ENCODE measurements around the gene SOCS2. TPM values are rescaled to one million over a fixed set of nuclear protein-coding genes. Genes with fewer than 3 reads are reported as not detected.

SOCS2 gene
- total RNA-seq, 1 experiment from 2014 or later, result 15.2 TPM

DNA sequence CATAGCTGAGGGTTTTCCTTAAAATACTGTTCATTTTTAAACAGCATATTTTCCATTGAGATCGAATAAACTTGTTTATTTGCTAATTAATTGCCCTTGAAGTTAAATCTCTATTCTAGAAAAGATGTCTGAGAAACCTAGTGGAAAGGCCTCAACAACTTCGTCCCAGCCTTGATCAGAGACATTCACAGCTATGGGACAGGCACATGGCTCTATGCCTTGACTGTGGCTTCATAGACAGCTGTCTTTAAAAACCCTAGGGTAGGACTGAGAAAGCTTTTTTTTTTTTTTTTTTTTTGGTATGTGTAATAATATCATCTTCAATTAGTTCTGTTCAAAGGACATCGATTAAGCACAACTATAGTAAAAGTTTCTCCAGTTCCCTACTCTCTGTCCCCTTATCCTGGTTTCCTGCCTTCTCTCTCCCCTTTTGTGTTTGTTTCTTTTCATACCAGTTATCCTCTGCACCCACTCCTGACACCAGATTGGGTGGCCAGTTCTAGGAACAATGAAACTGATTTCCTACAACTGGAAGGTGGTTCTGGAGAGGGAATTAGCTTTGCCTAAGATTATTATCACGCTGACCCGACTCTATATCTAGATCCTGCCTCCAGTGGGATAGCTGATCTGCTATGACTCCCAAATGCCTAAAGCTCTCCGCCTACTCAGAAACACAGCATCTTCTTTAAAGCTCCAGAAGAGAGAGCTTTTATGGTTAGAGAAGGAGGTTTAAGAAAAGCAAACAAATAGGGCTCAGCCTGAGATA, 20.3 kb downstream of the SOCS2 start:
- peak overlapping the region; percentile 4 for H2AFZ ChIP-seq (ENCODE audit: low read depth, low read length, poor library complexity, severe bottlenecking)
- RAD21 ChIA-PET (ENCODE audit: low non-redundant PET in 1 of 2, low total read pairs in 2 of 2, uncharacterized antibody in 2 of 2, unreplicated experiment in 2 of 2), result no interaction called here
- ATAC-seq, result no peak

DNA sequence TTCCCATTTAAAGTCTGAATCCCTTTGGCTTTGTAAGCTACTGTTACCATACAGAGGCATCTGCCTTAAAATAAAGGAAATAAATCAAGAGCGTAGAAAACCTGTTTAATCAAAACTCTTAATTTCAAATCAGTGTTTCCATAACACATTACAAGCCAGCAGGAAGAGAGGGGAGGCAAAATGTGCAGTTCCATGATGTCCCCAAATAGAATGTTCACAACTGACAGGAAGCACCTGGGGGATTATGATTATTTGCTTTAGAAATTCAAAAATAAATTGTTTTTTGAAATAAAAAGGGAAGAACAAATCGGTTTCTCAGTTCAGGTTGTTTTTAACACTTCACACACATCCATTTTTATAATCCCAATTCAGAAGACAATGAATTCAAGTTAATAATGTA, 21.4 kb downstream of the SOCS2 start:
- Histone ChIP-seq H4K20me1 (ENCODE audit: insufficient read depth) (no peaks in the 10 kb centered on the region), H3K4me3 (replicated peaks in 1 of 2; ENCODE audit: low read depth in 1 of 2, low read length in 2 of 2) (no peak overlapping the region), H3K4me2 (ENCODE audit: low read length) (no peak overlapping the region), H3K9me3 (ENCODE audit: control insufficient read depth in 1 of 2, insufficient read depth in 1 of 2, low read depth in 1 of 2, low read length in 2 of 2) (no peaks in the 10 kb centered on the region), H3K9me2 (ENCODE audit: insufficient read depth) (no peaks in the 10 kb centered on the region), H3K36me3 (ENCODE audit: control insufficient read depth in 1 of 2, insufficient read depth in 2 of 2, low read length in 2 of 2) (no peaks in the 10 kb centered on the region), H3K9ac (ENCODE audit: low read length) (no peak overlapping the region), H3K27ac (ENCODE audit: low read depth, low read length) (no peak overlapping the region), H3K79me2 (ENCODE audit: insufficient read depth, low read length) (no peaks in the 10 kb centered on the region), H3K4me1 (ENCODE audit: control insufficient read depth in 1 of 2, insufficient read depth in 2 of 2, low read length in 2 of 2) (peaks cover 0 to 23% of the 10 kb centered on the region in 2 experiments; a peak in 2 of 4 replicates), H2AFZ (ENCODE audit: low read depth, low read length, poor library complexity, severe bottlenecking) (peak overlapping the region; percentile 47), H3K27me3 (ENCODE audit: insufficient read depth, low read length) (no peaks in the 10 kb centered on the region)
- CTCF ChIA-PET, result interaction anchor here (1.2 kb wide), 1 partner anchor 24 kb away, joined by 3 read pairs; no protein-coding TSS in a partner anchor
- POLR2A ChIA-PET, result no interaction called here
- DNase-seq (ENCODE audit: low read depth, low spot score) (no peak), ATAC-seq (no peak)
- intact Hi-C loops (cut with micrococcal nuclease), result no loop called here
- BruUV-seq (replicated peaks), result no TSS peak
- RAD21 ChIA-PET (ENCODE audit: low non-redundant PET in 1 of 2, low total read pairs in 2 of 2, uncharacterized antibody in 2 of 2, unreplicated experiment in 2 of 2), result no interaction called here
- TF ChIP-seq ELF1 (IDR thresholded peaks at IDR 0.05; ENCODE audit: borderline replicate concordance, low read depth) (no peak), EGR1 (IDR thresholded peaks at IDR 0.05; ENCODE audit: low read depth) (no peak)
- TF ChIP-seq, protein P1, sequence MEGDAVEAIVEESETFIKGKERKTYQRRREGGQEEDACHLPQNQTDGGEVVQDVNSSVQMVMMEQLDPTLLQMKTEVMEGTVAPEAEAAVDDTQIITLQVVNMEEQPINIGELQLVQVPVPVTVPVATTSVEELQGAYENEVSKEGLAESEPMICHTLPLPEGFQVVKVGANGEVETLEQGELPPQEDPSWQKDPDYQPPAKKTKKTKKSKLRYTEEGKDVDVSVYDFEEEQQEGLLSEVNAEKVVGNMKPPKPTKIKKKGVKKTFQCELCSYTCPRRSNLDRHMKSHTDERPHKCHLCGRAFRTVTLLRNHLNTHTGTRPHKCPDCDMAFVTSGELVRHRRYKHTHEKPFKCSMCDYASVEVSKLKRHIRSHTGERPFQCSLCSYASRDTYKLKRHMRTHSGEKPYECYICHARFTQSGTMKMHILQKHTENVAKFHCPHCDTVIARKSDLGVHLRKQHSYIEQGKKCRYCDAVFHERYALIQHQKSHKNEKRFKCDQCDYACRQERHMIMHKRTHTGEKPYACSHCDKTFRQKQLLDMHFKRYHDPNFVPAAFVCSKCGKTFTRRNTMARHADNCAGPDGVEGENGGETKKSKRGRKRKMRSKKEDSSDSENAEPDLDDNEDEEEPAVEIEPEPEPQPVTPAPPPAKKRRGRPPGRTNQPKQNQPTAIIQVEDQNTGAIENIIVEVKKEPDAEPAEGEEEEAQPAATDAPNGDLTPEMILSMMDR (IDR thresholded peaks at IDR 0.05 in 2 of 3, conservative IDR thresholded peaks at IDR 0.05 in 1 of 3; ENCODE audit: borderline replicate concordance in 1 of 3, insufficient read depth in 1 of 3, low read depth in 2 of 3, low read length in 2 of 3), result no peak
- TF ChIP-seq, protein P2, sequence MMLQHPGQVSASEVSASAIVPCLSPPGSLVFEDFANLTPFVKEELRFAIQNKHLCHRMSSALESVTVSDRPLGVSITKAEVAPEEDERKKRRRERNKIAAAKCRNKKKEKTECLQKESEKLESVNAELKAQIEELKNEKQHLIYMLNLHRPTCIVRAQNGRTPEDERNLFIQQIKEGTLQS (IDR thresholded peaks at IDR 0.05), result no peak

More for the DNA sequence above, 20.3 kb downstream of the SOCS2 start:
- no peak overlapping the region for H3K4me2 ChIP-seq (ENCODE audit: low read length)
- CTCF ChIA-PET, result interaction anchor here (1.2 kb wide), 1 partner anchor 23 kb away, joined by 3 read pairs; no protein-coding TSS in a partner anchor
- H4K20me1 ChIP-seq (ENCODE audit: insufficient read depth), result no peaks in the 10 kb centered on the region
- TF ChIP-seq, protein P1 (IDR thresholded peaks at IDR 0.05 in 2 of 3, conservative IDR thresholded peaks at IDR 0.05 in 1 of 3; ENCODE audit: borderline replicate concordance in 1 of 3, insufficient read depth in 1 of 3, low read depth in 2 of 3, low read length in 2 of 3), result no peak
- no peaks in the 10 kb centered on the region for H3K36me3 ChIP-seq (ENCODE audit: control insufficient read depth in 1 of 2, insufficient read depth in 2 of 2, low read length in 2 of 2)
- H3K4me3 ChIP-seq (replicated peaks in 1 of 2; ENCODE audit: low read depth in 1 of 2, low read length in 2 of 2), result no peak overlapping the region
- H3K27ac ChIP-seq (ENCODE audit: low read depth, low read length), result no peak overlapping the region
- no peaks in the 10 kb centered on the region for H3K27me3 ChIP-seq (ENCODE audit: insufficient read depth, low read length)
- peaks cover 0 to 23% of the 10 kb centered on the region in 2 experiments; a peak in 2 of 4 replicates for H3K4me1 ChIP-seq (ENCODE audit: control insufficient read depth in 1 of 2, insufficient read depth in 2 of 2, low read length in 2 of 2)
- no peaks in the 10 kb centered on the region for H3K79me2 ChIP-seq (ENCODE audit: insufficient read depth, low read length)
- intact Hi-C loops (cut with micrococcal nuclease), result no loop called here
- no peaks in the 10 kb centered on the region for H3K9me3 ChIP-seq (ENCODE audit: control insufficient read depth in 1 of 2, insufficient read depth in 1 of 2, low read depth in 1 of 2, low read length in 2 of 2)
- POLR2A ChIA-PET, result interaction anchor here (0.6 kb wide), 1 partner anchor 9 kb away, joined by 3 read pairs; no protein-coding TSS in a partner anchor
- no peak overlapping the region for H3K9ac ChIP-seq (ENCODE audit: low read length)
- H3K9me2 ChIP-seq (ENCODE audit: insufficient read depth), result no peaks in the 10 kb centered on the region
- DNase-seq (ENCODE audit: low read depth, low spot score), result no peak
- BruUV-seq (replicated peaks), result no TSS peak

Measured in HCT116 (cell line).